Measurements from ENCODE around the gene CCN6. TPM values are rescaled to one million over a fixed set of nuclear protein-coding genes. Genes with fewer than 3 reads are reported as not detected.

Gene CCN6
- total and polyA plus RNA-seq, 4 donors: 0.54 TPM; not detected in 3

DNA sequence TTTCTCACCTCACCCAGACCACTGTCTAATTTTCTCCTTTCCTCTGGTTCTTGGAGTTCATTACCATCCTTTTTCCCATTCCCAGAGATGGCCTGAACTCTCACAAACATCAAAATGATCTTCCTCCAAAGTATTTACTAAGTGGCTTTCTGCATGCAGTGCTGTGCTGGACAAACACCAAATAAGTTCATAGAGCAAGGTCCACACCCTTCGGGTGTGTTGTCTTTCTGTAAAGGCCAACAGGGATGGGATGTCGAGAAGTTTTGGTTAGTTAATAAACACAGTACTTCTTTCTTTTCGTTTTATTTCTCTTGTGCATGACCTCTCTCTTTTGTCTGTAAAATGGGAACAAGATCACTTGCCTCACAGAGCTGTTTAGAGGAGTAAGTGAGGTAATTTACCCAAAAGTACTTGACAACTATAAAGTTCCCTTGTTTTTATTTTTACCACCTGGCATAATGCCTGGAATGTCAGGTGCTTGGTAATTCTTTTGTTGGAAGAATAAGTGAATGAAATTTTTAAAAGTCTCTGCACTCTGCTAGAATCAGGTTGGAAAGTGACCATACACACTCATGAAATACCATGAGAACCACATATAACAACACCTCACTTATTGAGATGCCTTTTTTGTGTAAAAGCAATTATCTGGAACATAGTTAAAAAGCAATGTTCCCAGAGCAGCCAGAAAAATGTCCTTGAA, 22.8 kb upstream of the CCN6 start:
- Histone ChIP-seq H3K4me1 (ENCODE audit: control insufficient read depth in 4 of 4, insufficient read depth in 4 of 4, low read length in 3 of 4) (peaks cover 0 to 20% (median 10%) of the 10 kb centered on the region in 4 donors), H3K9ac (ENCODE audit: low read depth in 1 of 2, low read length in 2 of 2) (no peak overlapping the region), H3K27ac (ENCODE audit: low read depth in 1 of 2, low read length in 2 of 2) (no peak overlapping the region), H3K9me3 (ENCODE audit: control insufficient read depth in 4 of 4, low read length in 3 of 4) (no peaks in the 10 kb centered on the region), H3K36me3 (ENCODE audit: control insufficient read depth in 4 of 4, insufficient read depth in 3 of 4, low read depth in 1 of 4, low read length in 3 of 4) (no peaks in the 10 kb centered on the region), H3K4me3 (ENCODE audit: low read depth in 1 of 3, low read length in 3 of 3) (no peak overlapping the region), H3K27me3 (ENCODE audit: control insufficient read depth in 4 of 4, insufficient read depth in 4 of 4, low read length in 3 of 4) (no peaks in the 10 kb centered on the region)
- no peak for DNase-seq (ENCODE audit: low spot score)
- TF ChIP-seq FOXA1 (IDR thresholded peaks at IDR 0.05) (peak; percentile 22), EGR1 (IDR thresholded peaks at IDR 0.05; ENCODE audit: low read depth in 2 of 2) (no peak), FOXA2 (IDR thresholded peaks at IDR 0.05) (peak; percentile 37), HNF4A (conservative IDR thresholded peaks at IDR 0.05) (peak; percentile 88 to 91), GABPA (IDR thresholded peaks at IDR 0.05 in 1 of 2, conservative IDR thresholded peaks at IDR 0.05 in 1 of 2) (no peak), RXRA (IDR thresholded peaks at IDR 0.05) (peak; percentile 53 to 68), RAD21 (IDR thresholded peaks at IDR 0.05) (no peak), HNF4G (IDR thresholded peaks at IDR 0.05) (peak; percentile 59), YY1 (IDR thresholded peaks at IDR 0.05) (no peak), JUND (IDR thresholded peaks at IDR 0.05) (peak in 1 of 2 donors; percentile 55), SP1 (IDR thresholded peaks at IDR 0.05) (peak; percentile 78), TAF1 (conservative IDR thresholded peaks at IDR 0.05) (no peak), NR2F2 (IDR thresholded peaks at IDR 0.05) (no peak)
- TF ChIP-seq, protein P1, sequence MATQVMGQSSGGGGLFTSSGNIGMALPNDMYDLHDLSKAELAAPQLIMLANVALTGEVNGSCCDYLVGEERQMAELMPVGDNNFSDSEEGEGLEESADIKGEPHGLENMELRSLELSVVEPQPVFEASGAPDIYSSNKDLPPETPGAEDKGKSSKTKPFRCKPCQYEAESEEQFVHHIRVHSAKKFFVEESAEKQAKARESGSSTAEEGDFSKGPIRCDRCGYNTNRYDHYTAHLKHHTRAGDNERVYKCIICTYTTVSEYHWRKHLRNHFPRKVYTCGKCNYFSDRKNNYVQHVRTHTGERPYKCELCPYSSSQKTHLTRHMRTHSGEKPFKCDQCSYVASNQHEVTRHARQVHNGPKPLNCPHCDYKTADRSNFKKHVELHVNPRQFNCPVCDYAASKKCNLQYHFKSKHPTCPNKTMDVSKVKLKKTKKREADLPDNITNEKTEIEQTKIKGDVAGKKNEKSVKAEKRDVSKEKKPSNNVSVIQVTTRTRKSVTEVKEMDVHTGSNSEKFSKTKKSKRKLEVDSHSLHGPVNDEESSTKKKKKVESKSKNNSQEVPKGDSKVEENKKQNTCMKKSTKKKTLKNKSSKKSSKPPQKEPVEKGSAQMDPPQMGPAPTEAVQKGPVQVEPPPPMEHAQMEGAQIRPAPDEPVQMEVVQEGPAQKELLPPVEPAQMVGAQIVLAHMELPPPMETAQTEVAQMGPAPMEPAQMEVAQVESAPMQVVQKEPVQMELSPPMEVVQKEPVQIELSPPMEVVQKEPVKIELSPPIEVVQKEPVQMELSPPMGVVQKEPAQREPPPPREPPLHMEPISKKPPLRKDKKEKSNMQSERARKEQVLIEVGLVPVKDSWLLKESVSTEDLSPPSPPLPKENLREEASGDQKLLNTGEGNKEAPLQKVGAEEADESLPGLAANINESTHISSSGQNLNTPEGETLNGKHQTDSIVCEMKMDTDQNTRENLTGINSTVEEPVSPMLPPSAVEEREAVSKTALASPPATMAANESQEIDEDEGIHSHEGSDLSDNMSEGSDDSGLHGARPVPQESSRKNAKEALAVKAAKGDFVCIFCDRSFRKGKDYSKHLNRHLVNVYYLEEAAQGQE (IDR thresholded peaks at IDR 0.05): peak; percentile 29
- TF ChIP-seq, protein P2, sequence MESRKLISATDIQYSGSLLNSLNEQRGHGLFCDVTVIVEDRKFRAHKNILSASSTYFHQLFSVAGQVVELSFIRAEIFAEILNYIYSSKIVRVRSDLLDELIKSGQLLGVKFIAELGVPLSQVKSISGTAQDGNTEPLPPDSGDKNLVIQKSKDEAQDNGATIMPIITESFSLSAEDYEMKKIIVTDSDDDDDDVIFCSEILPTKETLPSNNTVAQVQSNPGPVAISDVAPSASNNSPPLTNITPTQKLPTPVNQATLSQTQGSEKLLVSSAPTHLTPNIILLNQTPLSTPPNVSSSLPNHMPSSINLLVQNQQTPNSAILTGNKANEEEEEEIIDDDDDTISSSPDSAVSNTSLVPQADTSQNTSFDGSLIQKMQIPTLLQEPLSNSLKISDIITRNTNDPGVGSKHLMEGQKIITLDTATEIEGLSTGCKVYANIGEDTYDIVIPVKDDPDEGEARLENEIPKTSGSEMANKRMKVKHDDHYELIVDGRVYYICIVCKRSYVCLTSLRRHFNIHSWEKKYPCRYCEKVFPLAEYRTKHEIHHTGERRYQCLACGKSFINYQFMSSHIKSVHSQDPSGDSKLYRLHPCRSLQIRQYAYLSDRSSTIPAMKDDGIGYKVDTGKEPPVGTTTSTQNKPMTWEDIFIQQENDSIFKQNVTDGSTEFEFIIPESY (IDR thresholded peaks at IDR 0.05): no peak
- TF ChIP-seq, protein P3, sequence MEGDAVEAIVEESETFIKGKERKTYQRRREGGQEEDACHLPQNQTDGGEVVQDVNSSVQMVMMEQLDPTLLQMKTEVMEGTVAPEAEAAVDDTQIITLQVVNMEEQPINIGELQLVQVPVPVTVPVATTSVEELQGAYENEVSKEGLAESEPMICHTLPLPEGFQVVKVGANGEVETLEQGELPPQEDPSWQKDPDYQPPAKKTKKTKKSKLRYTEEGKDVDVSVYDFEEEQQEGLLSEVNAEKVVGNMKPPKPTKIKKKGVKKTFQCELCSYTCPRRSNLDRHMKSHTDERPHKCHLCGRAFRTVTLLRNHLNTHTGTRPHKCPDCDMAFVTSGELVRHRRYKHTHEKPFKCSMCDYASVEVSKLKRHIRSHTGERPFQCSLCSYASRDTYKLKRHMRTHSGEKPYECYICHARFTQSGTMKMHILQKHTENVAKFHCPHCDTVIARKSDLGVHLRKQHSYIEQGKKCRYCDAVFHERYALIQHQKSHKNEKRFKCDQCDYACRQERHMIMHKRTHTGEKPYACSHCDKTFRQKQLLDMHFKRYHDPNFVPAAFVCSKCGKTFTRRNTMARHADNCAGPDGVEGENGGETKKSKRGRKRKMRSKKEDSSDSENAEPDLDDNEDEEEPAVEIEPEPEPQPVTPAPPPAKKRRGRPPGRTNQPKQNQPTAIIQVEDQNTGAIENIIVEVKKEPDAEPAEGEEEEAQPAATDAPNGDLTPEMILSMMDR (IDR thresholded peaks at IDR 0.05; ENCODE audit: low read depth, low read length, missing input control): no peak
- TF ChIP-seq, protein P4, sequence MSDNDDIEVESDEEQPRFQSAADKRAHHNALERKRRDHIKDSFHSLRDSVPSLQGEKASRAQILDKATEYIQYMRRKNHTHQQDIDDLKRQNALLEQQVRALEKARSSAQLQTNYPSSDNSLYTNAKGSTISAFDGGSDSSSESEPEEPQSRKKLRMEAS (IDR thresholded peaks at IDR 0.05): peak; percentile 9
- TF ChIP-seq, protein P5, sequence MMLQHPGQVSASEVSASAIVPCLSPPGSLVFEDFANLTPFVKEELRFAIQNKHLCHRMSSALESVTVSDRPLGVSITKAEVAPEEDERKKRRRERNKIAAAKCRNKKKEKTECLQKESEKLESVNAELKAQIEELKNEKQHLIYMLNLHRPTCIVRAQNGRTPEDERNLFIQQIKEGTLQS (IDR thresholded peaks at IDR 0.05): no peak
- WGBS: 28% methylated on average over 3 of the region's 3 CpGs

Data from liver (tissue), 9 donors.